GM23338 (cell line): ENCODE data around the gene RPL37. TPM values are rescaled to one million over a fixed set of nuclear protein-coding genes. Genes with fewer than 3 reads are reported as not detected.

ENCODE experiments used
- ATAC-seq: fragments of 200-7000 bp; cut with Tn5 transposase; 3 replicates; pipeline ENCODE4 v1.9.1; 2020
- DNase-seq: peaks from one replicate; pipeline ENCODE4 v3.0.0-alpha.2; 2015; ENCODE audit warnings: low spot score
- H2AFZ ChIP-seq: fragments of 200-600 bp; sonication (generic); 2 replicates; pipeline ENCODE4 v1.8.0; 2016; ENCODE audit warnings: antibody characterized with exemption, mild to moderate bottlenecking, moderate library complexity
- H3F3A ChIP-seq: fragments of 200-600 bp; sonication (generic); replicated peaks from 2 replicates; pipeline ENCODE4 v1.8.0; 2017; ENCODE audit warnings: antibody characterized with exemption, mixed run types, low read depth
- H3K27ac ChIP-seq: fragments of 200-600 bp; sonication (generic); 2 replicates; pipeline ENCODE4 v1.6.1; 2016; ENCODE audit warnings: low read depth
- H3K27me3 ChIP-seq: fragments of 200-600 bp; sonication (generic); 2 replicates; pipeline ENCODE4 v1.8.0; 2016; ENCODE audit warnings: mild to moderate bottlenecking, mixed run types, moderate library complexity; ENCODE audit not compliant: insufficient read depth
- H3K36me3 ChIP-seq: fragments of 200-600 bp; sonication (generic); 2 replicates; pipeline ENCODE4 v1.8.0; 2016; ENCODE audit warnings: mild to moderate bottlenecking; ENCODE audit not compliant: insufficient read depth
- H3K4me1 ChIP-seq: fragments of 200-600 bp; sonication (generic); 2 replicates; pipeline ENCODE4 v1.8.0; 2016; ENCODE audit warnings: mild to moderate bottlenecking, moderate library complexity; ENCODE audit not compliant: insufficient read depth
- H3K4me2 ChIP-seq: fragments of 200-600 bp; sonication (generic); 2 replicates; pipeline ENCODE4 v1.7.1; 2017; ENCODE audit warnings: mixed run types
- H3K4me3 ChIP-seq: fragments of 200-600 bp; sonication (generic); 2 replicates; pipeline ENCODE4 v1.6.1; 2016; ENCODE audit warnings: mixed run types
- H3K79me2 ChIP-seq: fragments of 200-600 bp; sonication (generic); replicated peaks from 2 replicates; pipeline ENCODE4 v1.8.0; 2017; ENCODE audit warnings: mild to moderate bottlenecking; ENCODE audit not compliant: insufficient read depth
- H3K9me2 ChIP-seq: fragments of 200-600 bp; sonication (generic); 2 replicates; pipeline ENCODE4 v1.8.0; 2017; ENCODE audit not compliant: insufficient read depth
- H4K20me1 ChIP-seq: fragments of 200-600 bp; sonication (generic); replicated peaks from 2 replicates; pipeline ENCODE4 v1.8.0; 2017; ENCODE audit warnings: mild to moderate bottlenecking; ENCODE audit not compliant: insufficient read depth
- H3K27ac Mint-ChIP-seq: 2 replicates; pipeline ENCODE4 v1.8.0; 2020; ENCODE audit warnings: inconsistent platforms, mild to moderate bottlenecking, moderate library complexity, mixed read lengths
- H3K27me3 Mint-ChIP-seq: 3 replicates; pipeline ENCODE4 v1.8.0; 2022; ENCODE audit warnings: low read depth, mild to moderate bottlenecking, moderate library complexity, mixed read lengths, inconsistent platforms; ENCODE audit not compliant: insufficient read depth, poor library complexity
- H3K36me3 Mint-ChIP-seq: 3 replicates; pipeline ENCODE4 v1.8.0; 2021; ENCODE audit warnings: low read depth, mild to moderate bottlenecking, inconsistent platforms, moderate library complexity, mixed read lengths
- H3K4me1 Mint-ChIP-seq: 3 replicates; pipeline ENCODE4 v1.8.0; 2020; ENCODE audit warnings: mild to moderate bottlenecking, inconsistent platforms, mixed read lengths
- H3K4me3 Mint-ChIP-seq: 3 replicates; pipeline ENCODE4 v1.8.0; 2021; ENCODE audit warnings: moderate library complexity, mild to moderate bottlenecking, inconsistent platforms, mixed read lengths
- H3K9me3 Mint-ChIP-seq: 3 replicates; pipeline ENCODE4 v1.8.0; 2020; ENCODE audit warnings: moderate library complexity, mild to moderate bottlenecking, inconsistent platforms, mixed read lengths
- CREB1 ChIP-seq: fragments of 250-450 bp; sonication (Bioruptor Pico); IDR thresholded peaks from 2 replicates; pipeline ENCODE4 v1.5.0; 2020; ENCODE audit warnings: low read depth, mild to moderate bottlenecking, moderate library complexity
- CTCF ChIP-seq, 2 experiments: fragments of 200-600 bp in 1 of 2; sonication (generic) in 1 of 2; conservative IDR thresholded peaks; 2 replicates each; pipeline versions ENCODE4 v1.5.1 to v1.6.1; 2016 to 2017; ENCODE audit warnings: antibody characterized with exemption in 2 of 2, low read depth in 2 of 2, mild to moderate bottlenecking in 2 of 2, moderate library complexity in 1 of 2
- ETS1 ChIP-seq: IDR thresholded peaks from 2 replicates; pipeline ENCODE4 v1.6.1; 2016; ENCODE audit warnings: antibody characterized with exemption
- EZH2 ChIP-seq: fragments of 200-600 bp; sonication (generic); IDR thresholded peaks from one replicate; pipeline ENCODE4 v1.8.0; 2017; ENCODE audit warnings: antibody characterized with exemption, mild to moderate bottlenecking, low read depth; ENCODE audit not compliant: unreplicated experiment
- EZH2phosphoT487 ChIP-seq: fragments of 200-600 bp; sonication (generic); IDR thresholded peaks from one replicate; pipeline ENCODE4 v1.8.1; 2018; ENCODE audit warnings: antibody characterized with exemption; ENCODE audit not compliant: unreplicated experiment
- JUNB ChIP-seq: IDR thresholded peaks from one replicate; pipeline ENCODE4 v1.6.1; 2016; ENCODE audit warnings: antibody characterized with exemption; ENCODE audit not compliant: unreplicated experiment
- NANOG ChIP-seq: IDR thresholded peaks from 2 replicates; pipeline ENCODE4 v1.6.1; 2016; ENCODE audit warnings: antibody characterized with exemption, borderline replicate concordance
- POLR2AphosphoS5 ChIP-seq: IDR thresholded peaks from 2 replicates; pipeline ENCODE4 v1.6.1; 2016; ENCODE audit warnings: antibody characterized with exemption, low read depth
- STAT1 ChIP-seq: IDR thresholded peaks from one replicate; pipeline ENCODE4 v1.6.1; 2016; ENCODE audit warnings: antibody characterized with exemption; ENCODE audit not compliant: unreplicated experiment
- ZNF114 ChIP-seq: fragments of 250-450 bp; sonication (Bioruptor Pico); IDR thresholded peaks from 2 replicates; pipeline ENCODE4 v1.5.0; 2020; ENCODE audit warnings: mild to moderate bottlenecking, moderate library complexity
- ZNF331 ChIP-seq: fragments of 250-450 bp; sonication (Bioruptor Pico); IDR thresholded peaks from 2 replicates; pipeline ENCODE4 v1.5.0; 2020; ENCODE audit warnings: low read depth, mild to moderate bottlenecking, moderate library complexity
- polyA plus RNA-seq: library from polyadenylated mRNA; unstranded; fragments of >200 nt; fragmentation: Nextera tagmentation; extraction: Ambion mirVana; gene quantifications from 2 replicates; pipeline ENCODE4 v1.2.1, GENCODE V29; 2016
- total RNA-seq: library from RNA; depleted of rRNA; stranded (reverse); fragments of >200 nt; shearing (Covaris generic); gene quantifications from 2 replicates; pipeline ENCODE4 v1.2.3, GENCODE V29; 2014
- TF ChIP-seq, protein P1 (sequence below): fragments of 250-450 bp; sonication (Bioruptor Pico); IDR thresholded peaks from 2 replicates; pipeline ENCODE4 v1.5.0; 2020; ENCODE audit warnings: mild to moderate bottlenecking, moderate library complexity
- TF ChIP-seq, protein P2 (sequence below): IDR thresholded peaks from one replicate; pipeline ENCODE4 v1.6.1; 2018; ENCODE audit warnings: antibody characterized with exemption; ENCODE audit not compliant: unreplicated experiment

Gene RPL37
- total and polyA plus RNA-seq, 2 experiments from 2014 or later, result 104 to 3,283 TPM

GRCh38 chr5:40812125-40812524 lies 22.9 kb downstream of the RPL37 start:
- no peak for ATAC-seq
- Histone ChIP-seq H3K4me1 (peaks cover 4% of the 10 kb centered on the region; the same call in 1 of the 2 replicates), H3K79me2 (no peaks in the 10 kb centered on the region), H3K9me2 (no peaks in the 10 kb centered on the region), H3K4me2 (no peak overlapping the region), H2AFZ (no peak overlapping the region), H3F3A (no peaks in the 10 kb centered on the region), H3K27ac (no peak overlapping the region), H3K36me3 (no peaks in the 10 kb centered on the region), H3K27me3 (no peaks in the 10 kb centered on the region), H4K20me1 (no peaks in the 10 kb centered on the region), H3K4me3 (no peak overlapping the region)
- no peak for TF ChIP-seq ZNF331
- TF ChIP-seq STAT1, result no peak
- no peak for TF ChIP-seq EZH2
- no peak for TF ChIP-seq ETS1
- no peak for TF ChIP-seq EZH2phosphoT487
- TF ChIP-seq NANOG, result no peak
- TF ChIP-seq POLR2AphosphoS5, result no peak
- TF ChIP-seq, protein P1, sequence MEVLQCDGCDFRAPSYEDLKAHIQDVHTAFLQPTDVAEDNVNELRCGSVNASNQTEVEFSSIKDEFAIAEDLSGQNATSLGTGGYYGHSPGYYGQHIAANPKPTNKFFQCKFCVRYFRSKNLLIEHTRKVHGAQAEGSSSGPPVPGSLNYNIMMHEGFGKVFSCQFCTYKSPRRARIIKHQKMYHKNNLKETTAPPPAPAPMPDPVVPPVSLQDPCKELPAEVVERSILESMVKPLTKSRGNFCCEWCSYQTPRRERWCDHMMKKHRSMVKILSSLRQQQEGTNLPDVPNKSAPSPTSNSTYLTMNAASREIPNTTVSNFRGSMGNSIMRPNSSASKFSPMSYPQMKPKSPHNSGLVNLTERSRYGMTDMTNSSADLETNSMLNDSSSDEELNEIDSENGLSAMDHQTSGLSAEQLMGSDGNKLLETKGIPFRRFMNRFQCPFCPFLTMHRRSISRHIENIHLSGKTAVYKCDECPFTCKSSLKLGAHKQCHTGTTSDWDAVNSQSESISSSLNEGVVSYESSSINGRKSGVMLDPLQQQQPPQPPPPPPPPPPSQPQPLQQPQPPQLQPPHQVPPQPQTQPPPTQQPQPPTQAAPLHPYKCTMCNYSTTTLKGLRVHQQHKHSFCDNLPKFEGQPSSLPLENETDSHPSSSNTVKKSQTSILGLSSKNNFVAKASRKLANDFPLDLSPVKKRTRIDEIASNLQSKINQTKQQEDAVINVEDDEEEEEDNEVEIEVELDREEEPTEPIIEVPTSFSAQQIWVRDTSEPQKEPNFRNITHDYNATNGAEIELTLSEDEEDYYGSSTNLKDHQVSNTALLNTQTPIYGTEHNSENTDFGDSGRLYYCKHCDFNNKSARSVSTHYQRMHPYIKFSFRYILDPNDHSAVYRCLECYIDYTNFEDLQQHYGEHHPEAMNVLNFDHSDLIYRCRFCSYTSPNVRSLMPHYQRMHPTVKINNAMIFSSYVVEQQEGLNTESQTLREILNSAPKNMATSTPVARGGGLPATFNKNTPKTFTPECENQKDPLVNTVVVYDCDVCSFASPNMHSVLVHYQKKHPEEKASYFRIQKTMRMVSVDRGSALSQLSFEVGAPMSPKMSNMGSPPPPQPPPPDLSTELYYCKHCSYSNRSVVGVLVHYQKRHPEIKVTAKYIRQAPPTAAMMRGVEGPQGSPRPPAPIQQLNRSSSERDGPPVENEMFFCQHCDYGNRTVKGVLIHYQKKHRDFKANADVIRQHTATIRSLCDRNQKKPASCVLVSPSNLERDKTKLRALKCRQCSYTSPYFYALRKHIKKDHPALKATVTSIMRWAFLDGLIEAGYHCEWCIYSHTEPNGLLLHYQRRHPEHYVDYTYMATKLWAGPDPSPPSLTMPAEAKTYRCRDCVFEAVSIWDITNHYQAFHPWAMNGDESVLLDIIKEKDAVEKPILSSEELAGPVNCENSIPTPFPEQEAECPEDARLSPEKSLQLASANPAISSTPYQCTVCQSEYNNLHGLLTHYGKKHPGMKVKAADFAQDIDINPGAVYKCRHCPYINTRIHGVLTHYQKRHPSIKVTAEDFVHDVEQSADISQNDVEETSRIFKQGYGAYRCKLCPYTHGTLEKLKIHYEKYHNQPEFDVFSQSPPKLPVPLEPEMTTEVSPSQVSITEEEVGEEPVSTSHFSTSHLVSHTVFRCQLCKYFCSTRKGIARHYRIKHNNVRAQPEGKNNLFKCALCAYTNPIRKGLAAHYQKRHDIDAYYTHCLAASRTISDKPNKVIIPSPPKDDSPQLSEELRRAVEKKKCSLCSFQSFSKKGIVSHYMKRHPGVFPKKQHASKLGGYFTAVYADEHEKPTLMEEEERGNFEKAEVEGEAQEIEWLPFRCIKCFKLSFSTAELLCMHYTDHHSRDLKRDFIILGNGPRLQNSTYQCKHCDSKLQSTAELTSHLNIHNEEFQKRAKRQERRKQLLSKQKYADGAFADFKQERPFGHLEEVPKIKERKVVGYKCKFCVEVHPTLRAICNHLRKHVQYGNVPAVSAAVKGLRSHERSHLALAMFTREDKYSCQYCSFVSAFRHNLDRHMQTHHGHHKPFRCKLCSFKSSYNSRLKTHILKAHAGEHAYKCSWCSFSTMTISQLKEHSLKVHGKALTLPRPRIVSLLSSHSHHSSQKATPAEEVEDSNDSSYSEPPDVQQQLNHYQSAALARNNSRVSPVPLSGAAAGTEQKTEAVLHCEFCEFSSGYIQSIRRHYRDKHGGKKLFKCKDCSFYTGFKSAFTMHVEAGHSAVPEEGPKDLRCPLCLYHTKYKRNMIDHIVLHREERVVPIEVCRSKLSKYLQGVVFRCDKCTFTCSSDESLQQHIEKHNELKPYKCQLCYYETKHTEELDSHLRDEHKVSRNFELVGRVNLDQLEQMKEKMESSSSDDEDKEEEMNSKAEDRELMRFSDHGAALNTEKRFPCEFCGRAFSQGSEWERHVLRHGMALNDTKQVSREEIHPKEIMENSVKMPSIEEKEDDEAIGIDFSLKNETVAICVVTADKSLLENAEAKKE (CRISPR knock-in tag), result no peak
- TF ChIP-seq CTCF (conservative IDR thresholded peaks at IDR 0.05; ENCODE audit: low read depth in 2 of 2), result no peak
- TF ChIP-seq CREB1, result no peak
- TF ChIP-seq, protein P2, sequence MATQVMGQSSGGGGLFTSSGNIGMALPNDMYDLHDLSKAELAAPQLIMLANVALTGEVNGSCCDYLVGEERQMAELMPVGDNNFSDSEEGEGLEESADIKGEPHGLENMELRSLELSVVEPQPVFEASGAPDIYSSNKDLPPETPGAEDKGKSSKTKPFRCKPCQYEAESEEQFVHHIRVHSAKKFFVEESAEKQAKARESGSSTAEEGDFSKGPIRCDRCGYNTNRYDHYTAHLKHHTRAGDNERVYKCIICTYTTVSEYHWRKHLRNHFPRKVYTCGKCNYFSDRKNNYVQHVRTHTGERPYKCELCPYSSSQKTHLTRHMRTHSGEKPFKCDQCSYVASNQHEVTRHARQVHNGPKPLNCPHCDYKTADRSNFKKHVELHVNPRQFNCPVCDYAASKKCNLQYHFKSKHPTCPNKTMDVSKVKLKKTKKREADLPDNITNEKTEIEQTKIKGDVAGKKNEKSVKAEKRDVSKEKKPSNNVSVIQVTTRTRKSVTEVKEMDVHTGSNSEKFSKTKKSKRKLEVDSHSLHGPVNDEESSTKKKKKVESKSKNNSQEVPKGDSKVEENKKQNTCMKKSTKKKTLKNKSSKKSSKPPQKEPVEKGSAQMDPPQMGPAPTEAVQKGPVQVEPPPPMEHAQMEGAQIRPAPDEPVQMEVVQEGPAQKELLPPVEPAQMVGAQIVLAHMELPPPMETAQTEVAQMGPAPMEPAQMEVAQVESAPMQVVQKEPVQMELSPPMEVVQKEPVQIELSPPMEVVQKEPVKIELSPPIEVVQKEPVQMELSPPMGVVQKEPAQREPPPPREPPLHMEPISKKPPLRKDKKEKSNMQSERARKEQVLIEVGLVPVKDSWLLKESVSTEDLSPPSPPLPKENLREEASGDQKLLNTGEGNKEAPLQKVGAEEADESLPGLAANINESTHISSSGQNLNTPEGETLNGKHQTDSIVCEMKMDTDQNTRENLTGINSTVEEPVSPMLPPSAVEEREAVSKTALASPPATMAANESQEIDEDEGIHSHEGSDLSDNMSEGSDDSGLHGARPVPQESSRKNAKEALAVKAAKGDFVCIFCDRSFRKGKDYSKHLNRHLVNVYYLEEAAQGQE, result no peak
- no peak for TF ChIP-seq ZNF114 (CRISPR knock-in tag)
- TF ChIP-seq JUNB, result no peak
- H3K4me1 Mint-ChIP-seq, result peaks cover 11% of the 10 kb centered on the region; the same call in 2 of the 3 replicates
- no peak overlapping the region for H3K4me3 Mint-ChIP-seq
- DNase-seq, result no peak
- no peak overlapping the region for H3K27ac Mint-ChIP-seq
- H3K9me3 Mint-ChIP-seq, result no peaks in the 10 kb centered on the region
- peaks cover 2% of the 10 kb centered on the region for H3K27me3 Mint-ChIP-seq
- H3K36me3 Mint-ChIP-seq, result no peaks in the 10 kb centered on the region
